IgD-negative memory B cell (primary cell): Measurements from ENCODE around the gene EFNA2. TPM values are rescaled to one million over a fixed set of nuclear protein-coding genes. Genes with fewer than 3 reads are reported as not detected.

ENCODE experiments used
- H3K27ac Mint-ChIP-seq, 3 donors: one replicate each; pipeline ENCODE4 v1.8.0; 2020 to 2022; ENCODE audit warnings: mild to moderate bottlenecking in 3 of 3, mixed read lengths in 3 of 3, moderate library complexity in 1 of 3
- H3K27me3 Mint-ChIP-seq: one replicate; pipeline ENCODE4 v1.8.0; 2021; ENCODE audit warnings: mixed read lengths
- H3K36me3 Mint-ChIP-seq: one replicate; pipeline ENCODE4 v1.8.0; 2020; ENCODE audit warnings: mild to moderate bottlenecking, mixed read lengths
- H3K4me1 Mint-ChIP-seq, 3 donors: one replicate each; pipeline ENCODE4 v1.8.0; 2020 to 2022; ENCODE audit warnings: mixed read lengths in 3 of 3, mild to moderate bottlenecking in 1 of 3
- H3K4me3 Mint-ChIP-seq, 4 donors: one replicate each; pipeline ENCODE4 v1.8.0; 2020 to 2022; ENCODE audit warnings: mild to moderate bottlenecking in 4 of 4, mixed read lengths in 4 of 4, moderate library complexity in 3 of 4
- H3K9me3 Mint-ChIP-seq, 3 donors: one replicate each; pipeline ENCODE4 v1.8.0; 2020 to 2021; ENCODE audit warnings: mixed read lengths in 3 of 3, mild to moderate bottlenecking in 1 of 3
- polyA plus RNA-seq: library from polyadenylated mRNA; unstranded; fragments of 300-500 nt; fragmentation: Illumina TruSeq; gene quantifications from one replicate; pipeline ENCODE4 v1.2.3, GENCODE V29; 2021

Gene EFNA2
- polyA plus RNA-seq, 1 donor from 2014 or later: not detected

GRCh38 chr19:1287354-1288225 lies 1.9 kb downstream of the EFNA2 start:
- no peak overlapping the region for H3K4me3 Mint-ChIP-seq
- peaks cover 0 to 2% (median 0%) of the 10 kb centered on the region in 3 donors for H3K9me3 Mint-ChIP-seq
- peaks cover 43% of the 10 kb centered on the region for H3K27me3 Mint-ChIP-seq
- peaks cover 1% of the 10 kb centered on the region for H3K36me3 Mint-ChIP-seq
- H3K27ac Mint-ChIP-seq: no peak overlapping the region
- peaks cover 7 to 12% (median 8%) of the 10 kb centered on the region in 3 donors for H3K4me1 Mint-ChIP-seq

GRCh38 chr19:1288226-1288612 lies 2.5 kb downstream of the EFNA2 start:
- peaks cover 1% of the 10 kb centered on the region for H3K36me3 Mint-ChIP-seq
- H3K9me3 Mint-ChIP-seq: peaks cover 0 to 2% (median 0%) of the 10 kb centered on the region in 3 donors
- peaks cover 7 to 12% (median 8%) of the 10 kb centered on the region in 3 donors for H3K4me1 Mint-ChIP-seq
- peaks cover 42% of the 10 kb centered on the region for H3K27me3 Mint-ChIP-seq
- H3K27ac Mint-ChIP-seq: no peak overlapping the region
- no peak overlapping the region for H3K4me3 Mint-ChIP-seq

- H3K27me3 Mint-ChIP-seq: peaks cover 37% of the 10 kb centered on the region
- H3K4me3 Mint-ChIP-seq: no peak overlapping the region
- peaks cover 1% of the 10 kb centered on the region for H3K36me3 Mint-ChIP-seq
- peaks cover 0 to 2% (median 0%) of the 10 kb centered on the region in 3 donors for H3K9me3 Mint-ChIP-seq
- no peak overlapping the region for H3K27ac Mint-ChIP-seq
- H3K4me1 Mint-ChIP-seq: peaks cover 7 to 12% (median 8%) of the 10 kb centered on the region in 3 donors
These were observed 3.4 kb downstream of the EFNA2 start for GRCh38 chr19:1288833-1289685.

- no peaks in the 10 kb centered on the region for H3K9me3 Mint-ChIP-seq
- H3K27ac Mint-ChIP-seq: no peak overlapping the region
- no peak overlapping the region for H3K4me3 Mint-ChIP-seq
- H3K27me3 Mint-ChIP-seq: peaks cover 36% of the 10 kb centered on the region
- H3K36me3 Mint-ChIP-seq: peaks cover 1% of the 10 kb centered on the region
- H3K4me1 Mint-ChIP-seq: peaks cover 6 to 11% (median 7%) of the 10 kb centered on the region in 3 donors
These were observed 4.0 kb downstream of the EFNA2 start for GRCh38 chr19:1289686-1290025.

- Mint-ChIP-seq H3K27me3 (peaks cover 31% of the 10 kb centered on the region), H3K36me3 (peaks cover 1% of the 10 kb centered on the region), H3K4me1 (peaks cover 6 to 7% (median 7%) of the 10 kb centered on the region in 3 donors), H3K9me3 (no peaks in the 10 kb centered on the region), H3K27ac (no peak overlapping the region), H3K4me3 (no peak overlapping the region)
These were observed 4.6 kb downstream of the EFNA2 start for GRCh38 chr19:1290196-1290702.

- peak overlapping the region in 1 of 4 donors; percentile 12 for H3K4me3 Mint-ChIP-seq
- H3K36me3 Mint-ChIP-seq: peaks cover 1% of the 10 kb centered on the region
- no peaks in the 10 kb centered on the region for H3K9me3 Mint-ChIP-seq
- H3K4me1 Mint-ChIP-seq: peaks cover 6 to 7% (median 7%) of the 10 kb centered on the region in 3 donors
- peaks cover 31% of the 10 kb centered on the region for H3K27me3 Mint-ChIP-seq
- no peak overlapping the region for H3K27ac Mint-ChIP-seq
These were observed 5.3 kb downstream of the EFNA2 start for GRCh38 chr19:1290703-1291651.

GRCh38 chr19:1291761-1292418 lies 6.2 kb downstream of the EFNA2 start:
- H3K4me1 Mint-ChIP-seq: peaks cover 5 to 7% (median 6%) of the 10 kb centered on the region in 3 donors
- peaks cover 29% of the 10 kb centered on the region for H3K27me3 Mint-ChIP-seq
- peaks cover 1% of the 10 kb centered on the region for H3K36me3 Mint-ChIP-seq
- H3K4me3 Mint-ChIP-seq: peak overlapping the region; percentile 18 to 91 (median 66)
- peak overlapping the region in 2 of 3 donors; percentile 31 to 64 for H3K27ac Mint-ChIP-seq
- no peaks in the 10 kb centered on the region for H3K9me3 Mint-ChIP-seq

GRCh38 chr19:1292419-1293151 lies 6.9 kb downstream of the EFNA2 start:
- Mint-ChIP-seq H3K36me3 (peaks cover 1% of the 10 kb centered on the region), H3K27ac (peak overlapping the region in 2 of 3 donors; percentile 31 to 64), H3K4me1 (peaks cover 5 to 7% (median 6%) of the 10 kb centered on the region in 3 donors), H3K27me3 (peaks cover 29% of the 10 kb centered on the region), H3K9me3 (no peaks in the 10 kb centered on the region), H3K4me3 (peak overlapping the region in 3 of 4 donors; percentile 18 to 91 (median 90))

- Mint-ChIP-seq H3K4me3 (peak overlapping the region in 1 of 4 donors; percentile 17), H3K36me3 (peaks cover 1% of the 10 kb centered on the region), H3K27me3 (peaks cover 25% of the 10 kb centered on the region), H3K4me1 (peaks cover 5 to 7% (median 6%) of the 10 kb centered on the region in 3 donors), H3K9me3 (no peaks in the 10 kb centered on the region), H3K27ac (no peak overlapping the region)
These were observed 8.3 kb downstream of the EFNA2 start for GRCh38 chr19:1293782-1294604.

- Mint-ChIP-seq H3K9me3 (no peaks in the 10 kb centered on the region), H3K27me3 (peaks cover 22% of the 10 kb centered on the region), H3K4me3 (no peak overlapping the region), H3K36me3 (peaks cover 1% of the 10 kb centered on the region), H3K27ac (no peak overlapping the region), H3K4me1 (peaks cover 5 to 7% (median 6%) of the 10 kb centered on the region in 3 donors)
These were observed 9.0 kb downstream of the EFNA2 start for GRCh38 chr19:1294688-1295087.

- H3K4me1 Mint-ChIP-seq: peaks cover 5 to 7% (median 6%) of the 10 kb centered on the region in 3 donors
- H3K27me3 Mint-ChIP-seq: peaks cover 22% of the 10 kb centered on the region
- no peak overlapping the region for H3K27ac Mint-ChIP-seq
- H3K36me3 Mint-ChIP-seq: peaks cover 1% of the 10 kb centered on the region
- H3K4me3 Mint-ChIP-seq: no peak overlapping the region
- no peaks in the 10 kb centered on the region for H3K9me3 Mint-ChIP-seq
These were observed 9.7 kb downstream of the EFNA2 start for GRCh38 chr19:1295169-1296012.

GRCh38 chr19:1296078-1296477 lies 10.4 kb downstream of the EFNA2 start:
- Mint-ChIP-seq H3K4me3 (no peak overlapping the region), H3K27ac (no peak overlapping the region)

More at GRCh38 chr19:1296078-1296477, 10.4 kb downstream of the EFNA2 start:
- Mint-ChIP-seq H3K27me3 (peaks cover 22% of the 10 kb centered on the region), H3K9me3 (no peaks in the 10 kb centered on the region), H3K4me1 (peaks cover 5 to 7% (median 6%) of the 10 kb centered on the region in 3 donors), H3K36me3 (peaks cover 1% of the 10 kb centered on the region)
